Heart right ventricle (tissue), 16 donors: Measurements from ENCODE around the gene KCNT1. TPM values are rescaled to one million over a fixed set of nuclear protein-coding genes. Genes with fewer than 3 reads are reported as not detected.

Experiments
- ATAC-seq, 8 donors: fragments of 200-7000 bp; cut with Tn5 transposase; one replicate each; pipeline ENCODE4 v1.9.1; 2020; ENCODE audit warnings: mild to moderate bottlenecking in 8 of 8, moderate library complexity in 8 of 8, moderate number of reproducible peaks in 1 of 8
- DNase-seq, 2 donors: peaks; one replicate each; pipeline ENCODE4 v3.0.0-alpha.2; 2020
- H3K27ac ChIP-seq, 10 donors: fragments of 200-600 bp; sonication (generic) in 2 of 10; one replicate each; pipeline versions ENCODE4 v1.5.0 to v1.8.0; 2020 to 2022; ENCODE audit warnings: mild to moderate bottlenecking in 3 of 10
- H3K27me3 ChIP-seq, 7 donors: fragments of 200-600 bp; one replicate each; pipeline ENCODE4 v1.8.0; 2021 to 2022; ENCODE audit warnings: mild to moderate bottlenecking in 2 of 7
- H3K36me3 ChIP-seq, 9 donors: fragments of 200-600 bp; sonication (generic) in 1 of 9; one replicate each; pipeline versions ENCODE4 v1.5.0 to v1.8.0; 2020 to 2022; ENCODE audit warnings: mild to moderate bottlenecking in 2 of 9
- H3K4me1 ChIP-seq, 9 donors: fragments of 200-600 bp; sonication (generic) in 1 of 9; one replicate each; pipeline versions ENCODE4 v1.5.0 to v1.8.0; 2020 to 2022; ENCODE audit warnings: mild to moderate bottlenecking in 4 of 9
- H3K4me3 ChIP-seq, 10 donors: fragments of 200-600 bp; sonication (generic) in 2 of 10; one replicate each; pipeline versions ENCODE4 v1.5.0 to v1.8.0; 2020 to 2022; ENCODE audit warnings: mild to moderate bottlenecking in 7 of 10, moderate library complexity in 2 of 10
- H3K9me3 ChIP-seq, 11 donors: fragments of 200-600 bp in 10 of 11; sonication (generic) in 2 of 11; one replicate each; pipeline versions ENCODE4 v1.5.0 to v1.8.0; 2013 to 2022; ENCODE audit warnings: mild to moderate bottlenecking in 2 of 11, control low read depth in 1 of 11, moderate library complexity in 1 of 11
- WGBS, 2 donors: extraction: QIAGEN DNeasy Blood & Tissue Kit; methylation state at CpG; one replicate each; pipeline ENCODE4 v1.1.7; 2013; ENCODE audit warnings: inconsistent platforms in 1 of 2; 5-methylcytosine and 5-hydroxymethylcytosine counted together
- intact Hi-C, 10 donors: fragments of 100-400 bp; cut with DNase I; formaldehyde crosslinking; loops; one replicate each; pipeline versions ENCODE4 v1.11.1 to v1.14.2; 2022
- polyA plus RNA-seq, 2 donors: library from polyadenylated mRNA; stranded (reverse); fragments of 200-250 nt; gene quantifications; one replicate each; pipeline ENCODE4 v1.2.3, GENCODE V29; 2013
- total RNA-seq, 10 donors: library from RNA; stranded (reverse); fragmentation: NEBNext Ultra II Directional in 3 of 10; extraction: Animal tissue kit (Norgen Biotek cat#: 25700) in 3 of 10; gene quantifications; one replicate each; pipeline versions ENCODE4 v1.2.1 to v1.2.4, GENCODE V29; 2021 to 2023
- TF ChIP-seq, protein P1 (sequence below), 9 donors: fragments of 200-600 bp; sonication (generic) in 2 of 9; IDR thresholded peaks; one replicate each; pipeline versions ENCODE4 v1.5.0 to v1.8.0; 2021 to 2022; ENCODE audit warnings: antibody characterized with exemption in 9 of 9, mild to moderate bottlenecking in 5 of 9, moderate library complexity in 1 of 9
- donor health status: Arrhythmogenic right ventricular cardiomyopathy.
- donor health status: ischemic (EF 13 %, LVEDD 7.1; RV severe dilation, severe dysfunction).
- donor health status: healthy with polysubstance abuse.
- donor health status: DM: no; HTN: yes; CAD: no.
- donor health status: DM: no; HTN: no; CAD: no.
- donor health status: ischemic (EF 25% LVEDD 6.9; RV normal size, moderate dysfunction).
- donor health status: ischemic (EF 25% LVEDD 5.7; RV mildly dilated, moderate dysfunction).
- donor health status: healthy.
- donor health status: DM: yes; HTN: yes; CAD: no.
- donor health status: Ischemic cardiomyopathy.
- donor health status: ischemic (EF 35%, LVEDD 5.7; RV mildly dilated, moderate dysfunction).
- donor health status: nonischemic (EF 11% LVEDD 7.7; RV severe dilation, severe dysfunction).
- donor health status: DM: yes; HTN: yes; CAD: no.
- donor health status: PGD.
- donor health status: ischemic (EF 29% LVEDD 5.4; RV normal size, mild dysfunction).
- donor health status: nonischemic (EF 23%, LVEDD 6.1; RV moderate dilation, normal function).

The KCNT1 gene
- total and polyA plus RNA-seq, 12 donors, result 0.14 to 14.1 (median 4.2) TPM

DNA sequence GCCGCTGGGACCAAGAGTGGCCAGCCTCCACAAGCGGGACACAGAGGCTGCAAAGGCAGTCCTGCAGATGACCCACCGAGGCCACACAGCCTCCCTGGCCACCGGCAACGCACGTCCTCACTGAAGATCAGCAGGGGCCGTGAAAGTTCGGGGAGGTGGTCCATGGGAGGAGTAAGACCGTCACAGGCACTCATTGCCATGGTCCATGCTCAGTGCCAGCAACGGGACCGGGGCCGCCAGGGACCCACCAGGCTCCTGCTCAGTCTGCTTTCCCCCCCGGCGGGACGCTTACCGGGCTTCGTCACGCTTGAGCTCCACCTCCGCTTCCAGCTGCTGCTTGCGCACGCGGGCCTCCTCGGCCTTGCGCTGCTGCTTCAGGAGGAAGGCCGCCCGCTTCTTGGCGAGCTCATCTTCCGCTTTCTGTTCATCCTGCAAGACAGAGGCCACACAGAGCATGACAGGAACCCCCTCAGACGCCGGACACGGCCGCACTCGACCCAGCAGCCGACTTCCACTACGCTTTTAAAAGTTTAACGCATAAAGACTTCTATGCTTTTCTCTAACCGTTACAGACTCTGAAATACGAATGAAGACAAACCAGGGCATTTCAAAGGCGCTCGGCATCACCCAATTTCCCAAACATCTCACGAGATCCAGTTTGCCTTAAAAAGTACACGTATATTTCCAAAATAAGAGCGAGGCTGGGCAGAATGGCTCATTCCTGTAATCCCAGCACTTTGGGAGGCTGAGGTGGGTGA is 116.9 kb downstream of the KCNT1 start:
- no peak for DNase-seq
- TF ChIP-seq, protein P1, sequence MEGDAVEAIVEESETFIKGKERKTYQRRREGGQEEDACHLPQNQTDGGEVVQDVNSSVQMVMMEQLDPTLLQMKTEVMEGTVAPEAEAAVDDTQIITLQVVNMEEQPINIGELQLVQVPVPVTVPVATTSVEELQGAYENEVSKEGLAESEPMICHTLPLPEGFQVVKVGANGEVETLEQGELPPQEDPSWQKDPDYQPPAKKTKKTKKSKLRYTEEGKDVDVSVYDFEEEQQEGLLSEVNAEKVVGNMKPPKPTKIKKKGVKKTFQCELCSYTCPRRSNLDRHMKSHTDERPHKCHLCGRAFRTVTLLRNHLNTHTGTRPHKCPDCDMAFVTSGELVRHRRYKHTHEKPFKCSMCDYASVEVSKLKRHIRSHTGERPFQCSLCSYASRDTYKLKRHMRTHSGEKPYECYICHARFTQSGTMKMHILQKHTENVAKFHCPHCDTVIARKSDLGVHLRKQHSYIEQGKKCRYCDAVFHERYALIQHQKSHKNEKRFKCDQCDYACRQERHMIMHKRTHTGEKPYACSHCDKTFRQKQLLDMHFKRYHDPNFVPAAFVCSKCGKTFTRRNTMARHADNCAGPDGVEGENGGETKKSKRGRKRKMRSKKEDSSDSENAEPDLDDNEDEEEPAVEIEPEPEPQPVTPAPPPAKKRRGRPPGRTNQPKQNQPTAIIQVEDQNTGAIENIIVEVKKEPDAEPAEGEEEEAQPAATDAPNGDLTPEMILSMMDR (IDR thresholded peaks at IDR 0.05), result no peak
- Histone ChIP-seq H3K27ac (no peak overlapping the region), H3K4me1 (no peaks in the 10 kb centered on the region), H3K4me3 (no peak overlapping the region), H3K27me3 (no peaks in the 10 kb centered on the region), H3K9me3 (no peaks in the 10 kb centered on the region), H3K36me3 (peaks cover 0 to 100% (median 78%) of the 10 kb centered on the region in 9 donors)
- intact Hi-C loops, result no loop called here
- no peak for ATAC-seq
- WGBS, 2 donors, result 95 to 99% methylated on average over 43 of the region's 43 CpGs

DNA sequence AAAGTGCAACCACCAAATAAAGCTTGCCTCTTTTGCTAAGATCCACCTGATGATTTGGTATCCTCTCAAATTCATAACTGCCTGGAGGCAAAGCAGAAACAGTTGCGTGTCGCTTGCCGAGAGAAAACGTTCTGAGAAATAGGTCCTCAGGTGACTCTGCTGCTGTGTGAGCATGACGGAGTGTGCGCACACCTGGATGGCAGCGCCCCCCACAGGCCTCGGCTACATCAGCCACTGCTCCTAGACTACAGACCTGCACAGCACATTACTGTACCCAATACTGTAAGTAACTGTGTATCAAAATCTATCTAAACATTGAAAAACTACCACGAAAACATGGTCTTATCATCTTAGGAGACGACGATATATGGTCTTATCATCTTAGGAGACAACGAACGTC is 117.9 kb downstream of the KCNT1 start:
- no peak overlapping the region for H3K27ac ChIP-seq
- TF ChIP-seq, protein P1 (IDR thresholded peaks at IDR 0.05), result no peak
- ATAC-seq, result no peak
- WGBS, 2 donors, result 94 to 95% methylated on average over 13 of the region's 13 CpGs
- H3K4me3 ChIP-seq, result no peak overlapping the region
- H3K9me3 ChIP-seq, result no peaks in the 10 kb centered on the region
- no peak for DNase-seq
- H3K36me3 ChIP-seq, result peaks cover 0 to 100% (median 74%) of the 10 kb centered on the region in 9 donors
- no peaks in the 10 kb centered on the region for H3K4me1 ChIP-seq
- H3K27me3 ChIP-seq, result no peaks in the 10 kb centered on the region
- intact Hi-C loops, result no loop called here

DNA sequence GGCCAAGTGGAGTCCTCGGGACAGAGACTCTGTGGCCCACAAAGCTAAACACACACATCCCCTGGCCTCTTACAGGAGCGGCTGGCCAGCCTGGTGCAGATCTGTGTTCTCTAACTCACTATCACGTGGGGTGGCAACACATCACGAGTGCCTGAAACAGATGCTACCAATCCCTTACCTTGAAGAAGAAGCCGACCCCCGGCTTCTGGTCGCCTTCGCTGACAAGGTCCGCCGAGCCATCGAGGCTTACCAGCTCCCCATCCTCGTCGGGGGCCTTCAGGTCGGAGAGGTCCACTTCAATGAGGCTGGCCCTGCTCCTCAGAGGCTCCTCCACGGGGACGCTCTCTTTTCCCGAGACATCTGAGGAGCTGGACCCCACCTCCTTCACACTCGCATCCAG is 118.7 kb downstream of the KCNT1 start:
- H3K4me3 ChIP-seq, result no peak overlapping the region
- WGBS, 2 donors, result 96 to 99% methylated on average over 18 of the region's 18 CpGs
- no peaks in the 10 kb centered on the region for H3K4me1 ChIP-seq
- intact Hi-C loops, result no loop called here
- DNase-seq (no peak), ATAC-seq (no peak)
- no peaks in the 10 kb centered on the region for H3K27me3 ChIP-seq
- H3K9me3 ChIP-seq, result no peaks in the 10 kb centered on the region
- no peak overlapping the region for H3K27ac ChIP-seq
- peaks cover 0 to 100% (median 68%) of the 10 kb centered on the region in 9 donors for H3K36me3 ChIP-seq
- TF ChIP-seq, protein P1 (IDR thresholded peaks at IDR 0.05), result no peak

DNA sequence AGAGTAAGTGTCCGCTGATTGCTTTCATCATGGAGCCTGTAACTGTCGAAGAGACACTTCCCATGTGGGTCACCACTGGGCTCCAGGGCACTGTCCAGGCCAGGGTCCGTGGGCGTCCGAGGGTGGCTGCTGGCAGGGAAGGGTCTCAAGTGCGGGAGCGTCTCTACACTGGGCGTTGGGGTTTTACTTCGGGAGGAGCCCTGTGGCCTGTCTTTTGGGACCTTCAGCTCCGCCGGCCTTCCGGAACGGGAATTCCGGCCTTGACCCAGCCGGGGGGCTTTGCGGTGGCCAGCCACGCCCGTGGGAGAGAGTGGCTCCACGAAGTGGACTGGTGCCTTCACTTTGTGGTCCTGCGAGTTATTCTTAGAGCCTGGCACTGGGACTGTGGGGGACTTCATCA is 119.1 kb downstream of the KCNT1 start:
- Histone ChIP-seq H3K36me3 (peaks cover 0 to 98% (median 63%) of the 10 kb centered on the region in 9 donors), H3K4me3 (no peak overlapping the region), H3K4me1 (no peaks in the 10 kb centered on the region), H3K27me3 (no peaks in the 10 kb centered on the region), H3K27ac (no peak overlapping the region), H3K9me3 (no peaks in the 10 kb centered on the region)
- intact Hi-C loops, result no loop called here
- DNase-seq (no peak), ATAC-seq (no peak)
- WGBS, 2 donors, result 96% methylated on average over 20 of the region's 20 CpGs
- TF ChIP-seq, protein P1 (IDR thresholded peaks at IDR 0.05), result no peak
